K562 (cell line): ENCODE data around the gene LPAR2. TPM values are rescaled to one million over a fixed set of nuclear protein-coding genes. Genes with fewer than 3 reads are reported as not detected.

ENCODE experiments used
- ATAC-seq: fragments of 200-7000 bp; cut with Tn5 transposase; 3 replicates; pipeline ENCODE4 v1.9.1; 2020; ENCODE audit warnings: moderate library complexity
- BruUV-seq: library from RNA; stranded (reverse); fragments of 400-500 nt; replicated peaks from 2 replicates; lab custom pipeline; 2021; lab: Mats Ljungman, UMichigan
- CTCF ChIA-PET: fragments of 300-600 bp; formaldehyde crosslinking; extraction: SDS; loops from one replicate; lab custom pipeline; 2021; ENCODE audit warnings: low intra/inter-chr PET ratio; lab: Yijun Ruan, JAX
- POLR2A ChIA-PET: fragments of 300-600, 350-650 bp; sonication (Branson Sonifier 250); formaldehyde crosslinking; extraction: SDS; loops from one replicate; lab custom pipeline; 2021; ENCODE audit warnings: antibody characterized with exemption, inconsistent platforms; lab: Yijun Ruan, JAX
- DNase-seq, 4 experiments: peaks; one replicate each; pipeline versions ENCODE4 v3.0.0 to v3.0.0-alpha.2; 2011 to 2018; ENCODE audit warnings: low spot score in 3 of 4, mixed read lengths in 3 of 4; ENCODE audit errors: extremely low read depth in 1 of 4
- FAIRE-seq: peaks from 2 replicates; lab custom pipeline; 2011; peaks lifted over from hg19 to GRCh38; lab: Jason Lieb, UNC
- H2AFZ ChIP-seq: 2 replicates; pipeline ENCODE4 v1.6.0; 2011; ENCODE audit warnings: low read depth, low read length, control low read depth, inconsistent platforms
- H3K27ac ChIP-seq: fragments of 200-600 bp; 3 replicates; pipeline ENCODE4 v1.8.0; 2011; ENCODE audit warnings: low read depth, mild to moderate bottlenecking, control low read depth, inconsistent platforms, low read length, moderate library complexity, mixed read lengths; ENCODE audit errors: extremely low read depth
- H3K27me3 ChIP-seq, 2 experiments: fragments of 300-600 bp in 1 of 2; 2 replicates in 1 of 2; 3 replicates in 1 of 2; pipeline versions ENCODE4 v1.6.0 to v1.8.0; 2011; ENCODE audit warnings: inconsistent platforms in 2 of 2, low read length in 2 of 2, mild to moderate bottlenecking in 1 of 2, mixed read lengths in 1 of 2, moderate library complexity in 1 of 2; ENCODE audit not compliant: control insufficient read depth in 2 of 2, insufficient read depth in 2 of 2
- H3K36me3 ChIP-seq: fragments of 300-600 bp; 3 replicates; pipeline ENCODE4 v1.8.0; 2011; ENCODE audit warnings: mild to moderate bottlenecking, low read length, inconsistent platforms; ENCODE audit not compliant: control insufficient read depth, insufficient read depth
- H3K4me1 ChIP-seq, 2 experiments: fragments of 200-600 bp in 1 of 2; replicated peaks in 1 of 2; 2 replicates in 1 of 2; 3 replicates in 1 of 2; pipeline versions ENCODE4 v1.5.1 to v1.8.0; 2011; ENCODE audit warnings: inconsistent platforms in 2 of 2, low read length in 2 of 2, mild to moderate bottlenecking in 1 of 2, mixed read lengths in 1 of 2, moderate library complexity in 1 of 2; ENCODE audit not compliant: control insufficient read depth in 2 of 2, insufficient read depth in 2 of 2
- H3K4me2 ChIP-seq: 2 replicates; pipeline ENCODE4 v1.6.1; 2011; ENCODE audit warnings: low read length, control low read depth, inconsistent platforms, mixed read lengths; ENCODE audit not compliant: insufficient read depth
- H3K4me3 ChIP-seq: fragments of 200-600 bp; sonication (generic), shearing (Covaris generic); 2 replicates; pipeline ENCODE4 v1.5.1; 2016; ENCODE audit warnings: control low read depth, inconsistent platforms
- H3K79me2 ChIP-seq: fragments of 200-600 bp; 3 replicates; pipeline ENCODE4 v1.8.0; 2011; ENCODE audit warnings: low read length, inconsistent platforms; ENCODE audit not compliant: control insufficient read depth, insufficient read depth
- H3K9ac ChIP-seq, 2 experiments: 2 replicates each; pipeline versions ENCODE4 v1.6.0 to v1.6.1; 2011; ENCODE audit warnings: low read depth in 2 of 2, low read length in 2 of 2, control low read depth in 1 of 2, inconsistent platforms in 1 of 2, mild to moderate bottlenecking in 1 of 2, mixed read lengths in 1 of 2; ENCODE audit not compliant: insufficient read depth in 1 of 2
- H3K9me1 ChIP-seq: one replicate; pipeline ENCODE4 v1.6.0; 2011; ENCODE audit warnings: inconsistent platforms, mild to moderate bottlenecking, low read length, moderate library complexity; ENCODE audit not compliant: control insufficient read depth, insufficient read depth
- H3K9me3 ChIP-seq: replicated peaks from 2 replicates; pipeline ENCODE4 v1.5.1; 2011; ENCODE audit warnings: low read depth, low read length, inconsistent platforms; ENCODE audit not compliant: control insufficient read depth, insufficient read depth
- H4K20me1 ChIP-seq: replicated peaks from 2 replicates; pipeline ENCODE4 v1.6.1; 2011; ENCODE audit warnings: low read length, inconsistent platforms, mixed read lengths; ENCODE audit not compliant: control insufficient read depth, insufficient read depth
- COPS2 ChIP-seq: fragments of 450-650 bp; conservative IDR thresholded peaks from 2 replicates; pipeline ENCODE4 v1.6.1; 2016; ENCODE audit warnings: mild to moderate bottlenecking, moderate library complexity
- PHF20 ChIP-seq: fragments of 450-650 bp; IDR thresholded peaks from 2 replicates; pipeline ENCODE4 v1.6.1; 2018; ENCODE audit not compliant: partially characterized antibody
- RBBP5 ChIP-seq: fragments of 200-600 bp; sonication (generic); IDR thresholded peaks from 2 replicates; pipeline ENCODE4 v1.6.1; 2012; ENCODE audit warnings: borderline replicate concordance, mild to moderate bottlenecking, low read length, control low read depth, inconsistent platforms; ENCODE audit not compliant: insufficient read depth, poor library complexity, severe bottlenecking
- ZNF121 ChIP-seq: sonication (generic); formaldehyde crosslinking; conservative IDR thresholded peaks from 2 replicates; pipeline ENCODE4 v1.8.0; 2022; ENCODE audit warnings: missing genetic modification reagents
- WGBS: fragments of 100-300 bp; shearing (Covaris generic); methylation state at CpG from one replicate; pipeline ENCODE4 v1.1.6; 2016; ENCODE audit warnings: low coverage, mixed read lengths; ENCODE audit not compliant: insufficient coverage; ENCODE audit errors: missing lambda C conversion rate; 5-methylcytosine and 5-hydroxymethylcytosine counted together
- in situ Hi-C: fragments of 300-500 bp; cut with MboI; formaldehyde crosslinking; loops from 4 replicates; pipeline ENCODE4 v1.15.0; 2018; ENCODE audit warnings: inconsistent platforms, mixed read lengths
- intact Hi-C: fragments of 100-400 bp; cut with micrococcal nuclease; formaldehyde crosslinking; loops from 2 replicates; pipeline ENCODE4 v1.14.2; 2022
- polyA plus RNA-seq, 8 experiments: library from polyadenylated mRNA; depleted of rRNA in 4 of 8; stranded (reverse) in 5 of 8; unstranded in 3 of 8; fragments of >200 nt; fragmentation: Nextera tagmentation in 2 of 8; fragmentation: Illumina TruSeq in 1 of 8; extraction: Ambion mirVana in 2 of 8; extraction: Trizol in 1 of 8; gene quantifications; 2 replicates each; pipeline versions ENCODE4 v1.2.1 to v1.2.3, GENCODE V29; 2011 to 2014; ENCODE audit warnings: inconsistent platforms in 1 of 8, missing spikeins in 1 of 8
- total RNA-seq, 7 experiments: library from RNA; depleted of rRNA in 6 of 7; stranded (reverse); fragments of >200 nt in 6 of 7; fragmentation: Illumina TruSeq in 2 of 7; extraction: Trizol in 2 of 7; gene quantifications; 2 replicates each; pipeline versions ENCODE4 v1.2.1 to v1.2.3, GENCODE V29; 2011 to 2021; ENCODE audit warnings: low replicate concordance in 1 of 7
- TF ChIP-seq, protein P1 (sequence below): fragments of 250-450 bp; sonication (Bioruptor Pico); IDR thresholded peaks from 2 replicates; pipeline ENCODE4 v1.8.0; 2022; ENCODE audit warnings: inconsistent platforms

The LPAR2 gene
- total and polyA plus RNA-seq, 9 of the 15 experiments (the other 6 are each of a cell fraction or from before 2014, with no cell fraction given): 0.63 to 13.8 (median 4.4) TPM

DNA sequence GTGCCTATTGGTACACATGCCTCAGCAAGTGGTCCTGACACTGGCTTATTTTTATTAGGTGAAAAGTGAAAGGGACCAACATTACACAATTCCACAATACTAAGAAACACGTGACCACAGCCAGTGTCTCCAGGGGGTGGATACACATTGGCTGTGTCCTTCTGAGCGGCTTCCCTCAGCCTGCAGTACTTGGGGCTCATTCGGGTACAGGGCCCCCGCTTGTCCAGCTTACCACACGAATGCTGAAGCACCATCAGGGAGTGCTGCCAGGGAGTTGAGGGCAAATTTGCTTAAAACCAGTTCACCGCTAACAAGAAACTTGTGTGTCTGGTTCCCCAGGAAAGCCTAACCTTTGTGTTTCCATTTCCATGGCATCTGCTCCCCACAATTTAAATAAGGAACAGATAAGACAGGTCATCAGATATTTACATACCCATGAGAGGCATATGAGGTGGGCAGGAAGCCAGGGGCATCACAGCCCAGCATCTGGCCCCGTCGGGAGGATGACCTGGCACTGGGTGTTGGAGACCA, 32.8 kb downstream of the LPAR2 start:
- H4K20me1 ChIP-seq: no peaks in the 10 kb centered on the region
- H3K9ac ChIP-seq: no peak overlapping the region
- ChIA-PET CTCF (no interaction called here), POLR2A (no interaction called here)
- no peak overlapping the region for H2AFZ ChIP-seq
- no peaks in the 10 kb centered on the region for H3K27me3 ChIP-seq
- no peak overlapping the region for H3K4me2 ChIP-seq
- H3K4me3 ChIP-seq: no peak overlapping the region
- no peak overlapping the region for H3K27ac ChIP-seq
- H3K36me3 ChIP-seq: no peaks in the 10 kb centered on the region
- FAIRE-seq (no peak), ATAC-seq (no peak)
- H3K9me1 ChIP-seq: no peaks in the 10 kb centered on the region
- 47% methylated on average over 8 of the region's 8 CpGs for WGBS
- no TSS peak for BruUV-seq
- intact Hi-C loops: no loop called here
- no peaks in the 10 kb centered on the region for H3K79me2 ChIP-seq
- peaks cover 0 to 10% of the 10 kb centered on the region in 2 experiments; a peak in 3 of 5 replicates for H3K4me1 ChIP-seq
- in situ Hi-C loops: no loop called here
- H3K9me3 ChIP-seq: no peaks in the 10 kb centered on the region
- TF ChIP-seq, protein P1, sequence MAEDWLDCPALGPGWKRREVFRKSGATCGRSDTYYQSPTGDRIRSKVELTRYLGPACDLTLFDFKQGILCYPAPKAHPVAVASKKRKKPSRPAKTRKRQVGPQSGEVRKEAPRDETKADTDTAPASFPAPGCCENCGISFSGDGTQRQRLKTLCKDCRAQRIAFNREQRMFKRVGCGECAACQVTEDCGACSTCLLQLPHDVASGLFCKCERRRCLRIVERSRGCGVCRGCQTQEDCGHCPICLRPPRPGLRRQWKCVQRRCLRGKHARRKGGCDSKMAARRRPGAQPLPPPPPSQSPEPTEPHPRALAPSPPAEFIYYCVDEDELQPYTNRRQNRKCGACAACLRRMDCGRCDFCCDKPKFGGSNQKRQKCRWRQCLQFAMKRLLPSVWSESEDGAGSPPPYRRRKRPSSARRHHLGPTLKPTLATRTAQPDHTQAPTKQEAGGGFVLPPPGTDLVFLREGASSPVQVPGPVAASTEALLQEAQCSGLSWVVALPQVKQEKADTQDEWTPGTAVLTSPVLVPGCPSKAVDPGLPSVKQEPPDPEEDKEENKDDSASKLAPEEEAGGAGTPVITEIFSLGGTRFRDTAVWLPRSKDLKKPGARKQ: no peak
- no peak for TF ChIP-seq RBBP5
- TF ChIP-seq COPS2: no peak
- no peak for TF ChIP-seq ZNF121 (CRISPR knock-in tag)
- TF ChIP-seq PHF20: no peak
- TF ChIP-seq, all 486 proteins: peak for 0
- DNase-seq: no peak
